ENCODE measurements around the gene NDUFB10.

- no peak for TF ChIP-seq CTCF (conservative IDR thresholded peaks at IDR 0.05; ENCODE audit: low read depth in 2 of 2)
- TF ChIP-seq REST (IDR thresholded peaks at IDR 0.05; ENCODE audit: unreplicated experiment) = no peak
- no peak for TF ChIP-seq JUNB (IDR thresholded peaks at IDR 0.05; ENCODE audit: unreplicated experiment)
- TF ChIP-seq EZH2phosphoT487 (IDR thresholded peaks at IDR 0.05; ENCODE audit: unreplicated experiment) = no peak
- no peak for TF ChIP-seq POLR2AphosphoS5 (IDR thresholded peaks at IDR 0.05; ENCODE audit: low read depth)
Measured at GRCh38 chr16:1913327-1914083, 45.8 kb upstream of the NDUFB10 start.
